HG02763 (cell line): Measurements from ENCODE around the gene ITCH.

Experiments
- ATAC-seq: cut with Tn5 transposase; IDR thresholded peaks from one replicate; pipeline ENCODE4 v1.9.1; 2021; ENCODE audit warnings: mild to moderate bottlenecking, moderate library complexity; ENCODE audit not compliant: unreplicated experiment

The ITCH gene

DNA sequence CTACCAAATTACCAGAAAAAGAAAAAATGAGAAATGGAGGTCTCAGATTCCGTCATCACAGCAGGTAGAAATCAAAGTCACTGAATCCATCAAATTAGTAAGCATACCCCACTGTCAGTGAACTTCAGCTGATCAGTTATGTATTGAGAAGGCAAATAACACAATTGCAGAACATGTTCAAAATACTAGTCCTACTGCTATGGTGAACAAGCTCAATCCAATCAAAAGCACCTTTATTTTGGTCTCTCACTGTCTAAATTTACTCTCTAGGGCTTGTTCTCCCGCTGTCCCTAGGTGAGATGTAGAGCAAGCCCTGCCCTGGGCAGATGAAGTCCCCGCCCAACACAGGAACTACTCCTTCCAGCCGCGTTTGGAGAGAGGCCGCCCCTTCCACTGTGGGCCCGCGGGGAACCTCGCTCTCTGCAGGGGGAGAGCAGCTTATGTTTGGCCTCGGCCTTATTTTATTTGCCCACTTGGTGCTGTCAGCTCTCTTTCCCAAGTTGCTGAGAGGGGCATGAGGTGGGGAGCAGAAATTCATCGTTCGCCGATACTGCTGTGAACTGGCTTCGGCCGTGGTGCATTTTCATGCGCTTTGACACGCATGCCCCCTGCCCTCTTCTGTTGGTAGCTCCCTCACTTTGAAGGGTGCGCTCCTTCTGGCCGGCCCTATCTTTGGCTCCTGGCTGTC lies 181.2 kb downstream of the ITCH start:
- ATAC-seq = no peak

GRCh38 chr20:34546751-34547181 lies 183.7 kb downstream of the ITCH start:
- no peak for ATAC-seq

DNA sequence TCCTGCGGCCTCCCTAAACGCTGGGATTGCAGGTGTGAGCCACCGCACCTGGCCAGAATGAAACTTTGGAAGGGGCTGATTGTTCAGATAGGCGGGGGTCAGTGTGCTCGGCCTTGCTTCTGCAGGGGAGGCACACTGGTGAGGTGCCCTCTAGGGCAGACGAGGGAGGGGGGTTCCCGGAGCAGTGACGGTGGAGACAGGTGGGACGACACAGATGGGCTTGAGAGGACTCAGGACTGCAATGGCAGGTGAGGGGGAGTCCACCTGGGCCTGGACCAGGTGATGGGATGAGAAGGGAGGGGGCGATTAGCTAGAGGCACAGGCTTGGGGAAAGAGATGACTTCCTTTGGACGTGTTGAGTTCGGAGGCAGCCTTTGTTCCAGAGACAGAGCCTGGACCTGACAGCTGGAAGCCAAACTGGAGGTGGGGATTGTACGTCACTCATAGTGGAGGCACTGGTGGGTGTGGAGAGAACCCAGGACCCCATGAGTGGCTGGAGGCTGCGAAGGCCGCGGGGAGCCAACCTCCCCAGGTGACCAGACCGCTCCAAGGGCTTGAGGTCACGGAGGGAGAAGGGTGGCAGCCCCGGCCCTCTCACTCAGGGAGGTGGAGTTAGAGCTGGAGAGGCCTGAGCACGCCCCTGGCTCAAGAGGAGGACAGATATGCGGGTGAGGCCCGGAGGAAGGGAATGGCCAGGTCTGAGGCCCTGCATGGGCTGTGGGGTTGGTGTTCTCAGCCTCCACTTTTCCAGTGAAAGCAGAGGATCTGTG lies 185.0 kb downstream of the ITCH start:
- ATAC-seq = no peak

GRCh38 chr20:34549291-34549928 lies 186.3 kb downstream of the ITCH start:
- ATAC-seq = no peak

GRCh38 chr20:34549929-34550305 lies 186.8 kb downstream of the ITCH start:
- ATAC-seq = no peak

- ATAC-seq = no peak
Measured at GRCh38 chr20:34552569-34552968, 189.5 kb downstream of the ITCH start.

DNA sequence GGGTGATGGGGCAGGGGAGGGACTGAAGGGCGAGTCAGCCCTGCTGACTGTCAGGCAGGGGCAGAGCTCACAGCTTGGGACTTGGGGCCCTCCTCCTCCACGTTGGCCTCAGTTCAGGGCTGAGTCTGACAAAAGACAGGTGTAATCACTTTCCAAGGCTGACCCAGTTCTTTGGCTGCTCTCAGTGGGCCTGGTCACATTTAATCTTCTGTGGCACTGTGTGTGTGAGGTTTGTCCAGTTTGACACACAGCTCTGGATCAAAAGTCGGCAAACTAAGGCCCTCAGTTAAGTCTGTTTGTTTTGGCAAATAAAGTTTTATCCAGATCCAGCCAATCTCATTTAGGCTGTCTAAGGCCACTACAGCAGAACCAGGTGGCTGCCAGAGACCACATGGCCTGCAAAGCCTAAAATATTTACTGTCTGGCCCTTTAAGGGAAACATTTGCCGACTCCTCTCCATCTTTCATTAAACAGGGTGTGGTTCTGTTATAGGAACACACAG lies 190.3 kb downstream of the ITCH start:
- no peak for ATAC-seq

- no peak for ATAC-seq
Measured at GRCh38 chr20:34557936-34558319, 194.9 kb downstream of the ITCH start.

GRCh38 chr20:34558320-34559218 lies 195.5 kb downstream of the ITCH start, which contains the start of gene MAP1LC3A:
TSS of gene MAP1LC3A (plus strand) at chr20:34558718. CDS start at chr20:34558869, 151 bp downstream.
- peak; percentile 58 for ATAC-seq

DNA sequence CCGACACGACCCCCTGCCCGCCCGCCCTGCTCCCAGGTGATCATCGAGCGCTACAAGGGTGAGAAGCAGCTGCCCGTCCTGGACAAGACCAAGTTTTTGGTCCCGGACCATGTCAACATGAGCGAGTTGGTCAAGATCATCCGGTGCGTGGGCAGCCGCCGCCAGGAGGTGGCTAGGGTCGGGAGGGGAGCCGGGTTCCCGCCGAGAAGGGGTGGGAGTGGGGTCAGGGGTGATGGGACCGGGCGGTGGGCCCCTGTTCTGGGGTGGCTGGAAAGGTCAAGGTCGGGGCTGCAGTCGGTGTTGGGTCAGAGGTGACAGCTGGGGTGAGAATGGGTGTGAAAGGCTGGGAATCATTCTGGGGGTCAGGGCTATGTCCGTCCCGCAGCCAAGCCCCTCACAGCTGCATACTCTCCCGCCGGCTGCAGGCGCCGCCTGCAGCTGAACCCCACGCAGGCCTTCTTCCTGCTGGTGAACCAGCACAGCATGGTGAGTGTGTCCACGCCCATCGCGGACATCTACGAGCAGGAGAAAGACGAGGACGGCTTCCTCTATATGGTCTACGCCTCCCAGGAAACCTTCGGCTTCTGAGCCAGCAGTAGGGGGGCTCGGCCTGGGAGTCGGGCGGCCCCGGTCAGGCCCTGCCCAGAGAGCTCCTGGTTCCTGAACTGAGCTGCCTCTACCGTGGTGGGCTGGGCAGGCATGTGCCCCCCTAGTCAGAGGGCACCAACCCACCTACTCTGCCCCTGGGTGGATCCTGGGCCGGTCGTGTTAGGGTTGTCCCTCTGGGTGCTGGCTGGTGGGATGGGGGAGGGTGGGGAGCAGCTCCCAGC lies 196.5 kb downstream of the ITCH start:
- no peak for ATAC-seq

GRCh38 chr20:34560141-34560523 lies 197.1 kb downstream of the ITCH start:
- ATAC-seq = no peak

DNA sequence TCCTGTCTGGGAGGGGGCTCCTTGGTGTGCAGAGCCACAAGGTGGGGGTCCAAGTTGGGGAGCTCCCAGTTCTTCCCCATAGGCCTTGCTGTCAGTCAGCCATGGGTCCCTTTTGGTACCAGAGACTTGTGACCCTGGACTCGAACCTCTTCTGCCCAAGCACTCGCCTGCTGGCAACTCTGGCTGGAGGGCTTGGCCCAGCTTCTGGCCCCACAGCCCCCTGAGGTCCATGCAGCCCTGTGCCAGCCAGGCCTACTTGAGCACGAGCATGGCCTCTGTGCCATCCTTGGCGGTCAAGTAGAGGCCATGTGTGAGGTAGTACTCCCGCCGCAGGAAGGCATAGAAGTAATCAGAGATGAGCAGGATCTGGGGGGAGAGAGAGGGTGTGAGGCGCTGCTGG lies 197.5 kb downstream of the ITCH start:
- no peak for ATAC-seq
